ENCODE results near the gene TLL2. TPM values are rescaled to one million over a fixed set of nuclear protein-coding genes. Genes with fewer than 3 reads are reported as not detected.

Gene TLL2
- total RNA-seq, 1 experiment from 2014 or later: 0.14 TPM

DNA sequence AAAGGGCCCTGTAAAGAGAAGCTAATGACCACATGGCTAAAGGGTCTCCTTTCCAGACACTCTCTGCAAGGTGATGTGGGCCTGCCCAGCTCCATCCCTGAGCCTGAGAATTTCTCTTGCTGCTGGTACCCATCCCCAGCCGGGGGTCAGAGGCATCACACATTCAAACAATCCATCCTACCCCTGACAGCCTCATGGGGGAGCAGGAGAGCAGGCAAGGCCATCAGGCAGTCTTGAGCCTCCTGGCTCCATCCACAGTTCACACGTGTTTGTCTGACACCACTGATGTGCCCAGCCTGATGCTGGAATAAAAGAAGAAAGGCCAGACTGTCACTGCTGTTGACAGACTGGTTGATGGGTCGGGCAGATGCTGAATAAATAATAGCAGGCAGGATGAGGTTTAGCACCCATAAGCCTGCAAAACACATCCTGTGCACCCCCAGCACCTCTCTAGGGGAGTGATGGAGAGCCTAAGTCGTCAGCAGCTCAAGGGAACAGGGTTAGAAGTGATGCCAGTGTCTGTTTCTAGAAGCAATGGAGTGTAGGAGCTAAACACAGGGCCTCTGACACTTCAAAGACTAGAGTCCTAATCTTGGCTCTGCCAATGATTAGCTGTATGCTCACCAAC lies 43.5 kb downstream of the TLL2 start:
- no peak overlapping the region for H3K4me3 ChIP-seq (ENCODE audit: low read depth, low read length)
- TF ChIP-seq, protein P1, sequence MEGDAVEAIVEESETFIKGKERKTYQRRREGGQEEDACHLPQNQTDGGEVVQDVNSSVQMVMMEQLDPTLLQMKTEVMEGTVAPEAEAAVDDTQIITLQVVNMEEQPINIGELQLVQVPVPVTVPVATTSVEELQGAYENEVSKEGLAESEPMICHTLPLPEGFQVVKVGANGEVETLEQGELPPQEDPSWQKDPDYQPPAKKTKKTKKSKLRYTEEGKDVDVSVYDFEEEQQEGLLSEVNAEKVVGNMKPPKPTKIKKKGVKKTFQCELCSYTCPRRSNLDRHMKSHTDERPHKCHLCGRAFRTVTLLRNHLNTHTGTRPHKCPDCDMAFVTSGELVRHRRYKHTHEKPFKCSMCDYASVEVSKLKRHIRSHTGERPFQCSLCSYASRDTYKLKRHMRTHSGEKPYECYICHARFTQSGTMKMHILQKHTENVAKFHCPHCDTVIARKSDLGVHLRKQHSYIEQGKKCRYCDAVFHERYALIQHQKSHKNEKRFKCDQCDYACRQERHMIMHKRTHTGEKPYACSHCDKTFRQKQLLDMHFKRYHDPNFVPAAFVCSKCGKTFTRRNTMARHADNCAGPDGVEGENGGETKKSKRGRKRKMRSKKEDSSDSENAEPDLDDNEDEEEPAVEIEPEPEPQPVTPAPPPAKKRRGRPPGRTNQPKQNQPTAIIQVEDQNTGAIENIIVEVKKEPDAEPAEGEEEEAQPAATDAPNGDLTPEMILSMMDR (IDR thresholded peaks at IDR 0.05; ENCODE audit: insufficient read depth in 1 of 2, low read depth in 1 of 2, low read length in 1 of 2, severe bottlenecking in 1 of 2, unreplicated experiment in 1 of 2): peak; percentile 46 to 70
- POLR2A ChIA-PET: no interaction called here
- H3K27me3 ChIP-seq (replicated peaks; ENCODE audit: control insufficient read depth, insufficient read depth, low read length): no peaks in the 10 kb centered on the region; the same call in 1 of the 2 replicates
- Mint-ChIP-seq H3K36me3 (ENCODE audit: insufficient read depth, unreplicated experiment) (no peaks in the 10 kb centered on the region), H3K4me1 (ENCODE audit: low read depth, unreplicated experiment) (no peaks in the 10 kb centered on the region), H3K27me3 (ENCODE audit: insufficient read depth, unreplicated experiment) (peaks cover 26% of the 10 kb centered on the region), H3K27ac (ENCODE audit: unreplicated experiment) (no peak overlapping the region), H3K4me3 (ENCODE audit: unreplicated experiment) (no peak overlapping the region), H3K9me3 (ENCODE audit: unreplicated experiment) (no peaks in the 10 kb centered on the region)
- no peaks in the 10 kb centered on the region for H3K4me1 ChIP-seq
- no peaks in the 10 kb centered on the region for H3K9me3 ChIP-seq
- H3K36me3 ChIP-seq (ENCODE audit: control insufficient read depth, insufficient read depth, low read length): no peaks in the 10 kb centered on the region
- peak; percentile 55 to 62 for DNase-seq
- intact Hi-C loops (cut with micrococcal nuclease; ENCODE audit: unreplicated experiment): no loop called here
- no TSS peak for BruUV-seq (replicated peaks)
- CTCF ChIA-PET: no interaction called here

DNA sequence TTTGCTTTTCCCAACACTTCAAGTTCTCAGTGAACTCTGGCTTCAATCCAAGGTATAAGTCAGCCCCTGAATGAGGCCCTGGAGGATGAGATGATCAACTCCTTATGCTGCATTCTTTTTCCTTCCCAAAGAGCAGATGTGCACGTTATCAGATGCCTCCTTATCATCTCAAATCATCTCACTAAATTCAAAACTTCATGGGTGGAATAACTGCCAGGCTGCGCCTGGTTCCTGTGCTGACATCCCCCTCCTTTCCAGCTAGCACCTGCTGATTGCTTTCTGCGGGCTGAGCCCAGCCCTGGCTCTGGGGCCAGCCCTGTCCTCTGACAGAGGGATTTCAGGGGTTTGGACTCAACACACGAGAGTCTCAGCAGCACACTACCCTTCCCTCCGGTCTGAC lies 44.9 kb downstream of the TLL2 start:
- no peaks in the 10 kb centered on the region for H3K36me3 ChIP-seq (ENCODE audit: control insufficient read depth, insufficient read depth, low read length)
- ChIA-PET POLR2A (no interaction called here), CTCF (interaction anchor here (1.4 kb wide), 1 partner anchor 42 kb away, joined by 3 read pairs; no protein-coding TSS in a partner anchor)
- Mint-ChIP-seq H3K4me1 (ENCODE audit: low read depth, unreplicated experiment) (no peaks in the 10 kb centered on the region), H3K4me3 (ENCODE audit: unreplicated experiment) (no peak overlapping the region), H3K27ac (ENCODE audit: unreplicated experiment) (no peak overlapping the region), H3K36me3 (ENCODE audit: insufficient read depth, unreplicated experiment) (no peaks in the 10 kb centered on the region), H3K27me3 (ENCODE audit: insufficient read depth, unreplicated experiment) (peaks cover 20% of the 10 kb centered on the region), H3K9me3 (ENCODE audit: unreplicated experiment) (no peaks in the 10 kb centered on the region)
- no peaks in the 10 kb centered on the region for H3K9me3 ChIP-seq
- H3K27me3 ChIP-seq (replicated peaks; ENCODE audit: control insufficient read depth, insufficient read depth, low read length): no peaks in the 10 kb centered on the region; the same call in 1 of the 2 replicates
- no peaks in the 10 kb centered on the region for H3K4me1 ChIP-seq
- intact Hi-C loops (cut with micrococcal nuclease; ENCODE audit: unreplicated experiment): no loop called here
- no peak for DNase-seq
- H3K4me3 ChIP-seq (ENCODE audit: low read depth, low read length): no peak overlapping the region
- no TSS peak for BruUV-seq (replicated peaks)
- TF ChIP-seq, protein P1 (IDR thresholded peaks at IDR 0.05; ENCODE audit: insufficient read depth in 1 of 2, low read depth in 1 of 2, low read length in 1 of 2, severe bottlenecking in 1 of 2, unreplicated experiment in 1 of 2): no peak

DNA sequence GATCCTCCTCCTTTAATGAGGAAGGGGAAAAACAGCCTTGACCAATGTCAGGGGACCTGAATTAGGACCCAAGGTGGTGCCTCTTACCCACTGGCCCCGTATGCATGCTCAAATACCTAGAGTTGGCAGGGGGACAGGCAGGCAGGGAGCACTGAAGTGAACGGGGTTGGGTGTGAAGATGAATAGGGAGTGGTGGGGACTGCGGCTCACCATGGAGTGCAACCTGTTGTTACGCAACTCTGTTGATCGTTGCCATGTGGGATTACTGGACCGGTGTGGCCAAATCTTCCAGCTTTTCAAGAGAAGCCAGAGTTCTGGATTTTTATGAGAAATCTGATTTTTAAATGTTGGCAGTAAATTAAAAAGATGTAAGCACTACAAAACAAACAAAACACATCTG lies 48.1 kb downstream of the TLL2 start:
- H3K9me3 Mint-ChIP-seq (ENCODE audit: unreplicated experiment): peaks cover 14% of the 10 kb centered on the region
- intact Hi-C loops (cut with micrococcal nuclease; ENCODE audit: unreplicated experiment): no loop called here
- TF ChIP-seq, protein P1 (IDR thresholded peaks at IDR 0.05; ENCODE audit: insufficient read depth in 1 of 2, low read depth in 1 of 2, low read length in 1 of 2, severe bottlenecking in 1 of 2, unreplicated experiment in 1 of 2): no peak
- DNase-seq: no peak
- Histone ChIP-seq H3K36me3 (ENCODE audit: control insufficient read depth, insufficient read depth, low read length) (no peaks in the 10 kb centered on the region), H3K27me3 (replicated peaks; ENCODE audit: control insufficient read depth, insufficient read depth, low read length) (no peaks in the 10 kb centered on the region; the same call in 1 of the 2 replicates), H3K4me1 (no peaks in the 10 kb centered on the region), H3K9me3 (no peaks in the 10 kb centered on the region), H3K4me3 (ENCODE audit: low read depth, low read length) (no peak overlapping the region)
- ChIA-PET POLR2A (no interaction called here), CTCF (interaction anchor here (0.6 kb wide), 1 partner anchor 11 kb away, joined by 4 read pairs; no protein-coding TSS in a partner anchor)
- H3K4me3 Mint-ChIP-seq (ENCODE audit: unreplicated experiment): no peak overlapping the region
- H3K4me1 Mint-ChIP-seq (ENCODE audit: low read depth, unreplicated experiment): no peaks in the 10 kb centered on the region
- H3K27ac Mint-ChIP-seq (ENCODE audit: unreplicated experiment): no peak overlapping the region
- no peaks in the 10 kb centered on the region for H3K36me3 Mint-ChIP-seq (ENCODE audit: insufficient read depth, unreplicated experiment)
- BruUV-seq (replicated peaks): no TSS peak
- H3K27me3 Mint-ChIP-seq (ENCODE audit: insufficient read depth, unreplicated experiment): peaks cover 11% of the 10 kb centered on the region
